ENCODE data around the gene SPSB1. TPM values are rescaled to one million over a fixed set of nuclear protein-coding genes. Genes with fewer than 3 reads are reported as not detected.

SPSB1 gene
- total and polyA plus RNA-seq, 2 experiments from 2014 or later: 4.6 to 5.4 TPM

DNA sequence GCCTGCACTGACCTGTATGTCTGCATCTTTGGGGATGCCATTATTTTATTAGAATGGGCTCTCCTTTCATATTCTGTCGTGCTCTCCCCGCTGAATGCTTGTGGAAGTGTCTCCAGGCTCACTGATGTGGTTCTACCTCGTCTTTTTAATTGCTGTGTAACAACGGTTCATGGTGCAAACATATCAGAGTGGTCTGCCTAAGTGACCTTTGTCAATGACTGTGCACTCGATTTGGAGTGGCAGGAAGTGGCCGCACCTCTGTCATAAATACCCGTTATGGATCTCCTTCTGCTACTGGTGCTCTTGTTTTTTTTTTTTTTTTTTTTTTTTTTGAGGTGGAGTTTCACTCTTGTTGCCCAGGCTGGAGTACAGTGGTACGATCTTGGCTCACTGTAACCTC is 38.3 kb downstream of the SPSB1 start:
- H3K9me3 ChIP-seq (ENCODE audit: low read depth): no peaks in the 10 kb centered on the region
- H3K36me3 ChIP-seq: no peaks in the 10 kb centered on the region
- DNase-seq (ENCODE audit: low read depth in 1 of 2, low spot score in 1 of 2): no peak
- H3K27ac ChIP-seq: no peak overlapping the region
- no peak overlapping the region for H3K4me3 ChIP-seq
- no peaks in the 10 kb centered on the region for H3K4me1 ChIP-seq (ENCODE audit: low read depth)
- H3K27me3 ChIP-seq: no peaks in the 10 kb centered on the region
- no peak for TF ChIP-seq CTCF (IDR thresholded peaks at IDR 0.05; ENCODE audit: low read depth, low read length)

DNA sequence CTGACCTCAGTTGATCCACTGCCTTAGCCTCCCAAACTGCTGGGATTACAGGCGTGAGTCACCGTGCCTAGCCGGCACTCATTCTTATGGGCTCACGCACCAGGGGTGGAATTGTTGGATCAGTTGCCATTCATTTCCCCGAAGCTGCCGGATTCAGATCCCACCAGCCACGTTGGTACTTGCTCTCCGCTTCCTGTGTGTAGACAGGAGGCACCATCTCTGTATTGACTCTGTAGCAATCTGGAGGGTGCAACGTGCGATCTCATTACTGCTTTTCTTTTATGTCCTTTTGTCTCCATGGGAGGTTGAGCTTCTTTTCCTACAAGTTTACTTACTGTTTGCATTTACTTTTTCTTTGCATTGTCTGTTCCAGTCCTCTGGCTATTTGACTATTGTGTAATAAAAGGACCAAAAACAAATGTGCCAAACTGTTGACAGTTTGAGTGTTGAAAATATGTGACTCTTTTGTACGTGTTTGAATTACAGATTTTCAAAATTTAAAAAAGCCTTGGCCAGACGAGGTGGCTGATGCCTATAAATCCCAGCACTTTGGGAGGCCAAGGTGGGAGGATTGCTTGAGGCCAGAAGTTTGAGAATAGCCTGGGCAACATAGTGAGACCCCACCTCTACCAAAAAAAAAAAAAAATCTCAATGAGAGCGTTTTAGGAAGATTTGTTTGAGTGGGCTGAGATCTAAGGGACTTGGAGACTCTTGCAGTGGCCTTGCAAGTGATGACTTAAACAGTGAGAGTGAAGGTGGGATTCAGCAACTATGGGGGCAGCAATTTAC is 39.1 kb downstream of the SPSB1 start:
- Histone ChIP-seq H3K27me3 (no peaks in the 10 kb centered on the region), H3K27ac (no peak overlapping the region), H3K4me1 (ENCODE audit: low read depth) (no peaks in the 10 kb centered on the region), H3K9me3 (ENCODE audit: low read depth) (no peaks in the 10 kb centered on the region), H3K4me3 (no peak overlapping the region), H3K36me3 (no peaks in the 10 kb centered on the region)
- DNase-seq (ENCODE audit: low read depth in 1 of 2, low spot score in 1 of 2): no peak
- TF ChIP-seq CTCF (IDR thresholded peaks at IDR 0.05; ENCODE audit: low read depth, low read length): no peak

DNA sequence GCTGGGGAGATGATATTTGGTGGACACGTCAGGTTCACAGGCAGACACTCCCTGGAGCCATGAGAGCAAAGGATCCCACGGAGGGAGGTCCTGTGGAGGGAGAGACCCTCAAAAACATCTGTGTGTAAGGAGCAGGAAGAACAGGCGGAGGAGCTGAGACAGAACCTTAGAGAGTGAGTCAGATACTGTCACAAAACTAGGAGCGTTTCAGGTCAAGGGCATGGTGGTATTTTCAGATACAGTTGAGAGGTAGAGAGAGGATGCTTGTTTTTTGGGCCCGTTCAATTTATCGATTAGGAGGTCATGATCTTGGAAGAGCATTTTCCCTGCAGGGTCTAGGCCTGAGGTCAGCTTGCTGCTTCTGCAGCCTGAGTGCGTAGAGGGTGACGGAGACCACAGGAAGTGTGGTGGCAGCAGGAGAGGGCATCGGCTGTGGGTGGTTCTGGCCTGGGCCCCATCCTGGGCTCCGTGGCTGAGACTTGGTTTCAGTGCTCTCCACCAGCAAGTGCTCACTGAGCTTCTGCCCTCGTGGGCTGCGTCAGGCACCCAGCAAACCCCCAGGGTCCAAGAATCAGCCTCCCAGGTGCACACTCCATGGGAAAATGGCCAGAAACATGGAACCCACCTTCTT is 39.9 kb downstream of the SPSB1 start:
- no peaks in the 10 kb centered on the region for H3K27me3 ChIP-seq
- no peak overlapping the region for H3K27ac ChIP-seq
- TF ChIP-seq CTCF (IDR thresholded peaks at IDR 0.05; ENCODE audit: low read depth, low read length): no peak
- H3K9me3 ChIP-seq (ENCODE audit: low read depth): no peaks in the 10 kb centered on the region
- H3K36me3 ChIP-seq: no peaks in the 10 kb centered on the region
- no peaks in the 10 kb centered on the region for H3K4me1 ChIP-seq (ENCODE audit: low read depth)
- DNase-seq (ENCODE audit: low read depth in 1 of 2, low spot score in 1 of 2): no peak
- no peak overlapping the region for H3K4me3 ChIP-seq

- TF ChIP-seq CTCF (IDR thresholded peaks at IDR 0.05; ENCODE audit: low read depth, low read length): no peak
- H3K27ac ChIP-seq: no peak overlapping the region
- peak in 1 of 2 donors; percentile 17 for DNase-seq (ENCODE audit: low read depth in 1 of 2, low spot score in 1 of 2)
- no peaks in the 10 kb centered on the region for H3K4me1 ChIP-seq (ENCODE audit: low read depth)
- no peak overlapping the region for H3K4me3 ChIP-seq
- H3K27me3 ChIP-seq: no peaks in the 10 kb centered on the region
- H3K36me3 ChIP-seq: no peaks in the 10 kb centered on the region
- no peaks in the 10 kb centered on the region for H3K9me3 ChIP-seq (ENCODE audit: low read depth)
Observed at GRCh38 chr1:9338397-9339246, 45.9 kb downstream of the SPSB1 start.

DNA sequence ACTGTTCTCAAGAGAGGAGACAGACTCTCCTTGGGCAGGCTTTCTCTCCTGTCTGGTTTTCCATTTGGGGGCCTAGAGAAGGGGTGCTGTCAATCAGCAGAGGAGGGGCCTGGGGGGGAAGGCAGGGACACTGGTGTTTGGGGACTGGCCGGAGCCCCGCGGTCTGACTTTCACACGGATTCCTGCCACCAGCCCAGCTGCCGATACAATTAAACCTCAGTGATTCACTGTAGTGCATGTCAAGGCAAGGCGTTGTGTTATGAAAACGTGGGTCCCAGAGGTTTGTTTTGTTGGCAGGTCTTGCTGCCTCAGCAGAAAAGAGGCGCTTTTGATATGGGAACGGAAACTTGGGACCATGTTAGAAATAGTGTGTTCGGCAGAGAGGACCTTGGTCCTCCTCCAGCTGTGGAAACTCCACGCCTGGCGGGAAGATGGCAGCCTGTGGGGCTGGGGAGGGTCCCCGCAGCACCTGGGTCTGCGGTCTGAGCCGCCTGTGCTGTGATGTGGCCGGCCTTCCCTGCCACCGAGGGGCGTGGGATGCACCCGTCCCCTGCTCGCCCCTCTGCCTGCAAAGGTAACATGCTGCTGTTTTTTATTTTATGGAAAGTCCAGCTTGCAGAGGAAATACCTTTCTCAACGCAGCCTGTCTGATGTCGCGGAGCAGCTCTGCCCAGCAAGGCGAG is 47.6 kb downstream of the SPSB1 start:
- Histone ChIP-seq H3K9me3 (ENCODE audit: low read depth) (no peaks in the 10 kb centered on the region), H3K4me1 (ENCODE audit: low read depth) (no peaks in the 10 kb centered on the region), H3K36me3 (no peaks in the 10 kb centered on the region), H3K27me3 (no peaks in the 10 kb centered on the region), H3K4me3 (no peak overlapping the region), H3K27ac (no peak overlapping the region)
- TF ChIP-seq CTCF (IDR thresholded peaks at IDR 0.05; ENCODE audit: low read depth, low read length): no peak
- peak in 1 of 2 donors; percentile 26 for DNase-seq (ENCODE audit: low read depth in 1 of 2, low spot score in 1 of 2)

Measured in cardiac muscle cell (in vitro differentiated cells and primary cell).